HepG2 (cell line): Measurements from ENCODE around the gene WIZ. TPM values are rescaled to one million over a fixed set of nuclear protein-coding genes. Genes with fewer than 3 reads are reported as not detected.

Experiments used
- ADNP ChIP-seq: sonication (generic); formaldehyde crosslinking; IDR thresholded peaks from 2 replicates; pipeline ENCODE4 v1.4.0; 2020; ENCODE audit warnings: missing genetic modification reagents
- ASH2L ChIP-seq: fragments of 300-600, 200-600 bp; sonication (generic); IDR thresholded peaks from 2 replicates; pipeline ENCODE4 v1.7.0; 2017; ENCODE audit warnings: low read depth, mild to moderate bottlenecking, moderate library complexity, mixed read lengths, low read length; ENCODE audit not compliant: insufficient read length
- BRCA1 ChIP-seq: sonication (generic); formaldehyde crosslinking; IDR thresholded peaks from 2 replicates; pipeline ENCODE4 v1.4.0; 2020; ENCODE audit warnings: missing genetic modification reagents
- DNMT1 ChIP-seq: sonication (generic); formaldehyde crosslinking; IDR thresholded peaks from 2 replicates; pipeline ENCODE4 v1.5.1; 2020; ENCODE audit warnings: mild to moderate bottlenecking, missing genetic modification reagents
- ELF1 ChIP-seq: sonication (generic); formaldehyde crosslinking; IDR thresholded peaks from 2 replicates; pipeline ENCODE4 v1.4.0; 2020; ENCODE audit warnings: missing genetic modification reagents
- ELF3 ChIP-seq: IDR thresholded peaks from 2 replicates; pipeline ENCODE4 v1.6.1; 2016; ENCODE audit warnings: missing genetic modification reagents, missing compliant biosample characterization
- MXI1 ChIP-seq: IDR thresholded peaks from 3 replicates; pipeline ENCODE4 v1.6.1; 2012; ENCODE audit warnings: low read depth, low read length, inconsistent platforms, borderline replicate concordance
- POLR2AphosphoS5 ChIP-seq: IDR thresholded peaks from 2 replicates; pipeline ENCODE4 v1.6.1; 2012; ENCODE audit warnings: low read depth, low read length
- RAD51 ChIP-seq: fragments of 450-650 bp; IDR thresholded peaks from 2 replicates; pipeline ENCODE4 v1.6.1; 2016; ENCODE audit warnings: borderline replicate concordance
- SAP130 ChIP-seq: IDR thresholded peaks from 2 replicates; pipeline ENCODE4 v1.6.1; 2016; ENCODE audit warnings: low read depth
- SMC3 ChIP-seq: IDR thresholded peaks from 2 replicates; pipeline ENCODE4 v1.6.1; 2011; ENCODE audit warnings: low read length, improper control_type of control experiment
- TAF1 ChIP-seq: sonication (generic); formaldehyde crosslinking; IDR thresholded peaks from 2 replicates; pipeline ENCODE4 v1.4.0; 2020; ENCODE audit warnings: missing genetic modification reagents
- TBX2 ChIP-seq: sonication (generic); formaldehyde crosslinking; IDR thresholded peaks from 2 replicates; pipeline ENCODE4 v1.5.0; 2020; ENCODE audit warnings: missing genetic modification reagents, mild to moderate bottlenecking, borderline replicate concordance
- YEATS4 ChIP-seq: sonication (generic); formaldehyde crosslinking; IDR thresholded peaks from 2 replicates; pipeline ENCODE4 v1.4.0; 2020; ENCODE audit warnings: missing genetic modification reagents, borderline replicate concordance
- ZFP90 ChIP-seq: sonication (generic); formaldehyde crosslinking; IDR thresholded peaks from 2 replicates; pipeline ENCODE4 v1.8.0; 2022; ENCODE audit warnings: missing genetic modification reagents, mild to moderate bottlenecking, inconsistent platforms, borderline replicate concordance
- ZNF335 ChIP-seq: sonication (generic); formaldehyde crosslinking; IDR thresholded peaks from 2 replicates; pipeline ENCODE4 v1.4.0; 2020; ENCODE audit warnings: missing genetic modification reagents
- ZNF460 ChIP-seq: sonication (generic); formaldehyde crosslinking; IDR thresholded peaks from 2 replicates; pipeline ENCODE4 v1.5.1; 2020; ENCODE audit warnings: missing genetic modification reagents, mild to moderate bottlenecking, borderline replicate concordance
- polyA plus RNA-seq, 8 experiments: library from polyadenylated mRNA; depleted of rRNA in 3 of 8; stranded (reverse) in 7 of 8; unstranded in 1 of 8; fragments of >200 nt; fragmentation: Illumina TruSeq in 4 of 8; extraction: Trizol in 4 of 8; gene quantifications; 2 replicates each; pipeline versions ENCODE4 v1.2.1 to v1.2.3, GENCODE V29; 2011 to 2016; ENCODE audit warnings: low read depth in 4 of 8, missing spikeins in 1 of 8, mixed read lengths in 1 of 8; ENCODE audit not compliant: insufficient read depth in 1 of 8
- total RNA-seq, 5 experiments: library from RNA; depleted of rRNA; stranded (reverse); fragments of >200 nt; fragmentation: Illumina TruSeq; extraction: Trizol; gene quantifications; 2 replicates each; pipeline ENCODE4 v1.2.3, GENCODE V29; 2016; ENCODE audit warnings: low read depth in 1 of 5
- TF ChIP-seq, protein P1 (sequence below): sonication (generic); formaldehyde crosslinking; IDR thresholded peaks from 2 replicates; pipeline ENCODE4 v1.4.0; 2020; ENCODE audit warnings: missing genetic modification reagents
- TF ChIP-seq, protein P2 (sequence below): sonication (generic); formaldehyde crosslinking; IDR thresholded peaks from 2 replicates; pipeline ENCODE4 v1.8.1; 2023; ENCODE audit warnings: missing genetic modification reagents, mild to moderate bottlenecking, borderline replicate concordance
- TF ChIP-seq, protein P3 (sequence below): conservative IDR thresholded peaks from 2 replicates; pipeline ENCODE4 v1.6.1; 2018; ENCODE audit warnings: missing genetic modification reagents
- TF ChIP-seq, protein P4 (sequence below): IDR thresholded peaks from 2 replicates; pipeline ENCODE4 v1.6.1; 2012; ENCODE audit warnings: inconsistent platforms
- TF ChIP-seq, protein P5 (sequence below): sonication (generic); formaldehyde crosslinking; IDR thresholded peaks from 2 replicates; pipeline ENCODE4 v1.5.1; 2020; ENCODE audit warnings: mild to moderate bottlenecking, missing genetic modification reagents, moderate library complexity
- TF ChIP-seq, protein P6 (sequence below): sonication (generic); formaldehyde crosslinking; IDR thresholded peaks from 2 replicates; pipeline ENCODE4 v1.5.1; 2020; ENCODE audit warnings: missing genetic modification reagents, mild to moderate bottlenecking, borderline replicate concordance
- TF ChIP-seq, protein P7 (sequence below): sonication (generic); formaldehyde crosslinking; IDR thresholded peaks from 2 replicates; pipeline ENCODE4 v1.4.0; 2020; ENCODE audit warnings: missing genetic modification reagents, mild to moderate bottlenecking, borderline replicate concordance

Gene WIZ
- total and polyA plus RNA-seq, 2 of the 13 experiments (the other 11 are each of a cell fraction or from before 2014, with no cell fraction given) = 4.7 to 4.8 TPM

DNA sequence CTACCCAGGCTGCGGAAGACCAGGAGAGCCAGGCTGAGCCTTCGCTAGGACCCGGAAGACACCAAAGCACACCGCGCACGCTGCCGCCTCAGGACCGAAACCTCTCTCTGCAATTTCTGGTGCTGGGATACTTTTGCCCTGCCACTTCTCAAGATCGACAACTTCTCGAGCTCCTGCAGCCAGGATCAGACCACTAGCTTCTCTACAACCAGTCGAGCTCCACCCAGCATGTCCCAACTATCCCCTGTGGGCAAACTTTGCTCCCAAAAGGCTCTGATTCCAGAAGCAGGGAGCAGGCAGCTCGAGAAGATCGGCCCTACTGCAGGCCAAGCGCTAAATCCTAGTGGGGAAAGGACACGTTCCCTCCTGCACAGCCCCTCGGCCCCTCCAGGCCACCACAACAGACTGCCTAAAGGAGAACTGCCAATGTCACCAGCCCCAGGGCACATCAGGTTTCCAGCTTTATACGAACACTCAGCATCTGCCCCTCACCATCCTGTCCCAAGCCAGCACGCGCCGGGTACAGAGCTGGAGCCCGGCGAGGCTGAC, 71.1 kb downstream of the WIZ start (continued):
- TF ChIP-seq DNMT1 (CRISPR knock-in tag) = no peak
- TF ChIP-seq, protein P1, sequence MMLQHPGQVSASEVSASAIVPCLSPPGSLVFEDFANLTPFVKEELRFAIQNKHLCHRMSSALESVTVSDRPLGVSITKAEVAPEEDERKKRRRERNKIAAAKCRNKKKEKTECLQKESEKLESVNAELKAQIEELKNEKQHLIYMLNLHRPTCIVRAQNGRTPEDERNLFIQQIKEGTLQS = no peak
- TF ChIP-seq TAF1 = no peak; the same call in 1 of the 2 replicates
- TF ChIP-seq, protein P2, sequence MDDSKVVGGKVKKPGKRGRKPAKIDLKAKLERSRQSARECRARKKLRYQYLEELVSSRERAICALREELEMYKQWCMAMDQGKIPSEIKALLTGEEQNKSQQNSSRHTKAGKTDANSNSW (CRISPR knock-in tag) = no peak
- no peak; the same call in 1 of the 2 replicates for TF ChIP-seq ZFP90
- peak; percentile 67; the same call in 1 of the 3 replicates for TF ChIP-seq MXI1
- peak; percentile 15 for TF ChIP-seq ASH2L
- TF ChIP-seq ELF3 = 0 out of 2 replicates have a peak, but pooled peaks have one; percentile 21
- TF ChIP-seq, protein P3, sequence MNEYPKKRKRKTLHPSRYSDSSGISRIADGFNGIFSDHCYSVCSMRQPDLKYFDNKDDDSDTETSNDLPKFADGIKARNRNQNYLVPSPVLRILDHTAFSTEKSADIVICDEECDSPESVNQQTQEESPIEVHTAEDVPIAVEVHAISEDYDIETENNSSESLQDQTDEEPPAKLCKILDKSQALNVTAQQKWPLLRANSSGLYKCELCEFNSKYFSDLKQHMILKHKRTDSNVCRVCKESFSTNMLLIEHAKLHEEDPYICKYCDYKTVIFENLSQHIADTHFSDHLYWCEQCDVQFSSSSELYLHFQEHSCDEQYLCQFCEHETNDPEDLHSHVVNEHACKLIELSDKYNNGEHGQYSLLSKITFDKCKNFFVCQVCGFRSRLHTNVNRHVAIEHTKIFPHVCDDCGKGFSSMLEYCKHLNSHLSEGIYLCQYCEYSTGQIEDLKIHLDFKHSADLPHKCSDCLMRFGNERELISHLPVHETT = no peak
- TF ChIP-seq, protein P4, sequence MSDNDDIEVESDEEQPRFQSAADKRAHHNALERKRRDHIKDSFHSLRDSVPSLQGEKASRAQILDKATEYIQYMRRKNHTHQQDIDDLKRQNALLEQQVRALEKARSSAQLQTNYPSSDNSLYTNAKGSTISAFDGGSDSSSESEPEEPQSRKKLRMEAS = peak; percentile 19
- peak; percentile 66; the same call in 1 of the 2 replicates for TF ChIP-seq SAP130 (CRISPR knock-in tag)
- no peak for TF ChIP-seq SMC3
- 0 out of 2 replicates have a peak, but pooled peaks have one; percentile 25 for TF ChIP-seq ELF1 (CRISPR knock-in tag)
- TF ChIP-seq ZNF335 (CRISPR knock-in tag) = no peak
- no peak for TF ChIP-seq RAD51
- no peak for TF ChIP-seq YEATS4
- no peak for TF ChIP-seq BRCA1 (CRISPR knock-in tag)
- TF ChIP-seq POLR2AphosphoS5 = 0 out of 2 replicates have a peak, but pooled peaks have one; percentile 5
- TF ChIP-seq ADNP (CRISPR knock-in tag) = no peak
- TF ChIP-seq TBX2 = no peak
- no peak for TF ChIP-seq ZNF460 (CRISPR knock-in tag)
- TF ChIP-seq, protein P5, sequence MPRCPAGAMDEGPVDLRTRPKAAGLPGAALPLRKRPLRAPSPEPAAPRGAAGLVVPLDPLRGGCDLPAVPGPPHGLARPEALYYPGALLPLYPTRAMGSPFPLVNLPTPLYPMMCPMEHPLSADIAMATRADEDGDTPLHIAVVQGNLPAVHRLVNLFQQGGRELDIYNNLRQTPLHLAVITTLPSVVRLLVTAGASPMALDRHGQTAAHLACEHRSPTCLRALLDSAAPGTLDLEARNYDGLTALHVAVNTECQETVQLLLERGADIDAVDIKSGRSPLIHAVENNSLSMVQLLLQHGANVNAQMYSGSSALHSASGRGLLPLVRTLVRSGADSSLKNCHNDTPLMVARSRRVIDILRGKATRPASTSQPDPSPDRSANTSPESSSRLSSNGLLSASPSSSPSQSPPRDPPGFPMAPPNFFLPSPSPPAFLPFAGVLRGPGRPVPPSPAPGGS = 0 out of 2 replicates have a peak, but pooled peaks have one; percentile 1
- TF ChIP-seq, protein P6, sequence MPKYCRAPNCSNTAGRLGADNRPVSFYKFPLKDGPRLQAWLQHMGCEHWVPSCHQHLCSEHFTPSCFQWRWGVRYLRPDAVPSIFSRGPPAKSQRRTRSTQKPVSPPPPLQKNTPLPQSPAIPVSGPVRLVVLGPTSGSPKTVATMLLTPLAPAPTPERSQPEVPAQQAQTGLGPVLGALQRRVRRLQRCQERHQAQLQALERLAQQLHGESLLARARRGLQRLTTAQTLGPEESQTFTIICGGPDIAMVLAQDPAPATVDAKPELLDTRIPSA (CRISPR knock-in tag) = 0 out of 2 replicates have a peak, but pooled peaks have one; percentile 25
- TF ChIP-seq, protein P7, sequence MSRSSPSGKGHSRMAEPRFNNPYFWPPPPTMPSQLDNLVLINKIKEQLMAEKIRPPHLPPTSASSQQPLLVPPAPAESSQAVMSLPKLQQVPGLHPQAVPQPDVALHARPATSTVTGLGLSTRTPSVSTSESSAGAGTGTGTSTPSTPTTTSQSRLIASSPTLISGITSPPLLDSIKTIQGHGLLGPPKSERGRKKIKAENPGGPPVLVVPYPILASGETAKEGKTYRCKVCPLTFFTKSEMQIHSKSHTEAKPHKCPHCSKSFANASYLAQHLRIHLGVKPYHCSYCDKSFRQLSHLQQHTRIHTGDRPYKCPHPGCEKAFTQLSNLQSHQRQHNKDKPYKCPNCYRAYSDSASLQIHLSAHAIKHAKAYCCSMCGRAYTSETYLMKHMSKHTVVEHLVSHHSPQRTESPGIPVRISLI (CRISPR knock-in tag) = no peak
